HG03025 (cell line): Measurements from ENCODE around the gene RPGRIP1L.

Source experiments
- ATAC-seq: cut with Tn5 transposase; IDR thresholded peaks from one replicate; pipeline ENCODE4 v1.9.1; 2021; ENCODE audit warnings: mild to moderate bottlenecking, moderate library complexity; ENCODE audit not compliant: unreplicated experiment, low FRiP score

RPGRIP1L gene

GRCh38 chr16:53561101-53561888, 142.4 kb downstream of the RPGRIP1L start:
- ATAC-seq: no peak

GRCh38 chr16:53559270-53559951, 144.2 kb downstream of the RPGRIP1L start:
- no peak for ATAC-seq

- no peak for ATAC-seq
Measured at GRCh38 chr16:53558710-53559109, 144.9 kb downstream of the RPGRIP1L start.

- ATAC-seq: no peak
Measured at GRCh38 chr16:53556521-53556920, 147.1 kb downstream of the RPGRIP1L start.

GRCh38 chr16:53549970-53550690, 153.5 kb downstream of the RPGRIP1L start:
- ATAC-seq: peak; percentile 74
